ENCODE measurements around the gene ARL15.

The ARL15 gene

DNA sequence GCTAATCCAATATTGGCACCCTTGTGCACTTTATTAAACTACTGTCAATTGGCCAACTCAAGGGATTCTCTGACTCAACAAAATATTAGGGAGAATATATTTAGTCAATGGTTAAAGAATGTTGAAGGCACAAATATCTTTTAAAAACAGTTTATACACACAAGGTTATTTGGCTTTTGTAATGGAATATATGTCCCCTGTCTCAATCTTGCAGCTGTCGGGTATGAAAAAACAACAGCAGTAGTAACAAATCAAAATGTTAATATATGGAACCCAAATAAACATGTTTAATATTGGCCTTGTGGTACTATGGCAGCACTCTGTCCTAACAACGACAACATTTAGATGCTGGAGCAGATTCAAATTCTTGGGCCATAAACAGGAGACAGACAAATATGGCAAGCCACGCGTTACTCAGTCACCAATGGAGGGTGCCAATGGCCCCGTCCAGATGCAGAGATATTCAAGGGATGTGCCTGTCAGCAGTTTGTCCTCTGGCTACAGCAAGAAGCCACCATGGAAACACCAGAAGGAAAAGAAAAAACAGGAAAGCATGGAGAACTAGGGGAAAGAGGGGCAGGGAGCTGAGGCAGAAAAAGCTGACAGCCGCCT is 408.0 kb downstream of the ARL15 start:
- H3K27me3 ChIP-seq (ENCODE audit: control insufficient read depth in 2 of 2, insufficient read depth in 2 of 2, low read length in 2 of 2), result no peaks in the 10 kb centered on the region
- no peak overlapping the region for H3K4me3 ChIP-seq (ENCODE audit: low read length in 2 of 2)
- H3K27ac ChIP-seq (ENCODE audit: low read depth in 2 of 2, low read length in 2 of 2), result no peak overlapping the region
- H3K4me1 ChIP-seq (ENCODE audit: control insufficient read depth in 2 of 2, insufficient read depth in 2 of 2, low read length in 2 of 2), result no peaks in the 10 kb centered on the region
- no peak overlapping the region for H3K9ac ChIP-seq (ENCODE audit: low read depth in 1 of 2, low read length in 2 of 2)
- H3K36me3 ChIP-seq (ENCODE audit: control insufficient read depth in 2 of 2, insufficient read depth in 2 of 2, low read length in 2 of 2), result no peaks in the 10 kb centered on the region
- H3K9me3 ChIP-seq (ENCODE audit: control insufficient read depth in 2 of 2, low read length in 2 of 2), result no peaks in the 10 kb centered on the region

DNA sequence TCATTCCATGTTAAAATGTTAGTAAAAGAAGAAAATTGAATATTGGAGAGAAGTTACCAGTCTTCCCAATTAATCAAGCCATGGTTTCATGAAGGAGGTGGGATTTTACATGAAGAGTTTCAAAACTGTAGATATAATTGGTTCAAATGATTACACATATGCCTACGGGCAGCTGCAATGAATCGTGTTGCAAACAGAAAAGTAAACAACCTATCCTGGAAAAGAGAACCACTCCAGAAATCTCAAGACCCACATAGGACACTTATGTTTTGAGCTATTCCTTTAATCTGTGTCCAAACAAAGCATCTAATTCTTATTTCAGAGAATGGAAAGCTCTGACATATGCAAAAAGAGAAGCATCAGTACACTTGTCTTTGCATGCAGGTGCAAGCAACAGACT is 409.7 kb downstream of the ARL15 start:
- Histone ChIP-seq H3K27me3 (ENCODE audit: control insufficient read depth in 2 of 2, insufficient read depth in 2 of 2, low read length in 2 of 2) (no peaks in the 10 kb centered on the region), H3K9me3 (ENCODE audit: control insufficient read depth in 2 of 2, low read length in 2 of 2) (no peaks in the 10 kb centered on the region), H3K4me1 (ENCODE audit: control insufficient read depth in 2 of 2, insufficient read depth in 2 of 2, low read length in 2 of 2) (no peaks in the 10 kb centered on the region), H3K9ac (ENCODE audit: low read depth in 1 of 2, low read length in 2 of 2) (no peak overlapping the region), H3K36me3 (ENCODE audit: control insufficient read depth in 2 of 2, insufficient read depth in 2 of 2, low read length in 2 of 2) (no peaks in the 10 kb centered on the region), H3K4me3 (ENCODE audit: low read length in 2 of 2) (no peak overlapping the region), H3K27ac (ENCODE audit: low read depth in 2 of 2, low read length in 2 of 2) (no peak overlapping the region)

DNA sequence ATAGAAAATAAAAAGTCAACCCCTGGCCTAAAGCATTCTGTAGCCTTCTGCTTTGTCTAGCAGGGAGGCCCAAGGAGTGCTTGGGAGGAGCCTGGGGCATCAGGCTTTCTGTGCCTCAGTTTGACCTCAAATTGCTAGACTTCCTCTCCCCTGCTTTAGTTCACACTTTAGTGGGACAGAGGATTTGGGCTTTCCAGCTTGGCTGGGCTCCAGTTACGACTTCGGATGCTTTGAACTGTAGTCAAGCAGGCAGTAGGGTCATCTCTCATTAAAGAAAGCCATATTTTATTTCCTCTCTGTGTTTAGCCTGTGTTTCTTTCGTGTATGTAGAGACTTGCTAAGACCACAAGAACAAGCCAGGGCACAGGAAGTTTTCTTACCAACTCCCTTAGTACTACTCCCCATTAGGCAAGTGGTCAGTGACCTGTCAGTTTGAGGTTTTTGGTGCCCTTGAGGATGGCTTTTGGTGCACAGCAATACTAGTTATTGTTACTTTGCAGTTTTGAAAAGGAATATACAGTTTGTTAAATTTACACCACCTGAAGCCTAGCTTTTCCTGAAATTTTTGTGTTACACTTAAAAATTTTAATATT is 415.2 kb downstream of the ARL15 start:
- Histone ChIP-seq H3K4me1 (ENCODE audit: control insufficient read depth in 2 of 2, insufficient read depth in 2 of 2, low read length in 2 of 2) (no peaks in the 10 kb centered on the region), H3K9me3 (ENCODE audit: control insufficient read depth in 2 of 2, low read length in 2 of 2) (no peaks in the 10 kb centered on the region), H3K27me3 (ENCODE audit: control insufficient read depth in 2 of 2, insufficient read depth in 2 of 2, low read length in 2 of 2) (no peaks in the 10 kb centered on the region), H3K9ac (ENCODE audit: low read depth in 1 of 2, low read length in 2 of 2) (no peak overlapping the region), H3K36me3 (ENCODE audit: control insufficient read depth in 2 of 2, insufficient read depth in 2 of 2, low read length in 2 of 2) (no peaks in the 10 kb centered on the region), H3K4me3 (ENCODE audit: low read length in 2 of 2) (no peak overlapping the region), H3K27ac (ENCODE audit: low read depth in 2 of 2, low read length in 2 of 2) (no peak overlapping the region)

DNA sequence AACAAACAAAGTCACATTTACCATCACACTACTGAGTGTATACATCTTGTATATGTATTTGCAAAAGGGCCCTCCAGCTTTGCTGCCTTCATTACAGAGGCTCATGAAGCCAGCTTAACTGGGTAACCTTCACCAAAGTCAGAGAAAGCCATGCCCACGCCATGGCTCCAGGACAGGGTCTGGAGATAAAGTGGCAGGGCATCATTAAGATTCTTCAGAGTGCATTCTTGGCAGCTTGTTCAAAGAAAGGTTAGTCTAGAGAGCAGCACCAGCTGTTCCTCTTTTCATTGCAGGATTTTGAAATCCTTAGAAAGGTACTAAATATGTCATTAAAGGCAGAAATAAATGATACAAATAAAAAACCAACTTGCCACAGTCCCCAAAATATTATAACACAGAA is 416.7 kb downstream of the ARL15 start:
- Histone ChIP-seq H3K9me3 (ENCODE audit: control insufficient read depth in 2 of 2, low read length in 2 of 2) (no peaks in the 10 kb centered on the region), H3K27ac (ENCODE audit: low read depth in 2 of 2, low read length in 2 of 2) (no peak overlapping the region), H3K4me1 (ENCODE audit: control insufficient read depth in 2 of 2, insufficient read depth in 2 of 2, low read length in 2 of 2) (no peaks in the 10 kb centered on the region), H3K27me3 (ENCODE audit: control insufficient read depth in 2 of 2, insufficient read depth in 2 of 2, low read length in 2 of 2) (no peaks in the 10 kb centered on the region), H3K36me3 (ENCODE audit: control insufficient read depth in 2 of 2, insufficient read depth in 2 of 2, low read length in 2 of 2) (no peaks in the 10 kb centered on the region), H3K4me3 (ENCODE audit: low read length in 2 of 2) (no peak overlapping the region), H3K9ac (ENCODE audit: low read depth in 1 of 2, low read length in 2 of 2) (no peak overlapping the region)

DNA sequence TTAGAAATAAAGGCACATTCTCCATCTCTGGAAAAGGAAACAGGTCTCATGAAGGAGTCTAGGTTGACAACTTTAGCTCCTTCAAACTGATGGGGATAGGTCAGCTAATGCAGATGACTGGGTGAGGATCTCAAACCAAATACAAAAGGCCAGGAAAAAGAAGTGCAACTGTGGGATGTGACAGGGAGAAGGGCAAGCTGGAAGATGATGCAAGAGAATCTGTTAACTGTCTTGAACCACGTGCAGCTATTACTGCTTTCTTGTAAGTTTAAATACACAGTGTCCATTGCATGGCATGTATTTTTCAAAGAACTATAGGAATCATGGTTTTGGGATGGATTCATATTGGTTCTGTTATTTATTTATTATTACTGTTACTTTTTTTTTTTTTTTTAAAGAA is 418.1 kb downstream of the ARL15 start:
- Histone ChIP-seq H3K4me3 (ENCODE audit: low read length in 2 of 2) (no peak overlapping the region), H3K36me3 (ENCODE audit: control insufficient read depth in 2 of 2, insufficient read depth in 2 of 2, low read length in 2 of 2) (no peaks in the 10 kb centered on the region), H3K4me1 (ENCODE audit: control insufficient read depth in 2 of 2, insufficient read depth in 2 of 2, low read length in 2 of 2) (no peaks in the 10 kb centered on the region), H3K9ac (ENCODE audit: low read depth in 1 of 2, low read length in 2 of 2) (no peak overlapping the region), H3K9me3 (ENCODE audit: control insufficient read depth in 2 of 2, low read length in 2 of 2) (no peaks in the 10 kb centered on the region), H3K27ac (ENCODE audit: low read depth in 2 of 2, low read length in 2 of 2) (no peak overlapping the region), H3K27me3 (ENCODE audit: control insufficient read depth in 2 of 2, insufficient read depth in 2 of 2, low read length in 2 of 2) (no peaks in the 10 kb centered on the region)

DNA sequence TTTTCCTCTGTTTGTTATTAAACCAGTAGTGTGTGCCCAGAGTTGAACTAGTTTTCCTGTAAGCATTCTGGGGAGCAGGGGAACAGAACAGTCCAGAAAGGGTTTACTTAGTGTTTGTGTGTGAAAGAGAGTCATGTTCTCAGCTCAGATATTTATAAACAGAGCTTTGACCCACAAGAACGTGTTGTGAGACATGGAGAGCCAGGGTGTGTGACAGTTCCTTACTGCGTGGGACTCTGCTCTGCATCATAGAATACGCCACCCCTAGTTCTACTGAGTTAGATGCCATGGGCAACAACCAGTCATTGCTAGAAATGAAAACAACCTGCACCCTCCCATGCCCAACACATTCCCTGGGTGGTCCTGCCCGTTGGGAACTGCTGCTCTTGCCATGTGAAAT is 419.2 kb downstream of the ARL15 start:
- H3K27ac ChIP-seq (ENCODE audit: low read depth in 2 of 2, low read length in 2 of 2), result peak overlapping the region in 1 of 2 donors; percentile 25
- H3K4me1 ChIP-seq (ENCODE audit: control insufficient read depth in 2 of 2, insufficient read depth in 2 of 2, low read length in 2 of 2), result no peaks in the 10 kb centered on the region
- H3K36me3 ChIP-seq (ENCODE audit: control insufficient read depth in 2 of 2, insufficient read depth in 2 of 2, low read length in 2 of 2), result no peaks in the 10 kb centered on the region
- no peaks in the 10 kb centered on the region for H3K27me3 ChIP-seq (ENCODE audit: control insufficient read depth in 2 of 2, insufficient read depth in 2 of 2, low read length in 2 of 2)
- H3K9me3 ChIP-seq (ENCODE audit: control insufficient read depth in 2 of 2, low read length in 2 of 2), result no peaks in the 10 kb centered on the region
- no peak overlapping the region for H3K4me3 ChIP-seq (ENCODE audit: low read length in 2 of 2)
- no peak overlapping the region for H3K9ac ChIP-seq (ENCODE audit: low read depth in 1 of 2, low read length in 2 of 2)

DNA sequence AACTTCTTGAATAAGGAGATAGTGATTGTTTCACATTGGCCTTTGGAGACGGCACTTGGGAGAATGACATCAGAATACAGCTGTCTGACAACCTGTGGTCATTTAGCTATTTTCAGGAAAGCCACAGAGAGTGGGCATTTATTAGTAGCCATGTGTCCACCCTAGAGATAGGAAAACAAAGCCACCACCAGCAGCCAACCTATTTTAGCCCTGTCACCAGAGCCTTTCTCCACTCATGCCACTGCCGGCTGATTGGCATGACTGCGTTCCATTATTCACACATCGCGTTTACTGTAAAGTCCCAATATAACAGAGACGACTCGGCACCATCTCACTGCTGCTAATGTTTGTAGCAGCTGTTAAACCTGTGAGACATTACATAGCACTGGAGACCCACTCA is 419.9 kb downstream of the ARL15 start:
- Histone ChIP-seq H3K4me3 (ENCODE audit: low read length in 2 of 2) (no peak overlapping the region), H3K9me3 (ENCODE audit: control insufficient read depth in 2 of 2, low read length in 2 of 2) (no peaks in the 10 kb centered on the region), H3K36me3 (ENCODE audit: control insufficient read depth in 2 of 2, insufficient read depth in 2 of 2, low read length in 2 of 2) (no peaks in the 10 kb centered on the region), H3K4me1 (ENCODE audit: control insufficient read depth in 2 of 2, insufficient read depth in 2 of 2, low read length in 2 of 2) (no peaks in the 10 kb centered on the region), H3K9ac (ENCODE audit: low read depth in 1 of 2, low read length in 2 of 2) (no peak overlapping the region), H3K27me3 (ENCODE audit: control insufficient read depth in 2 of 2, insufficient read depth in 2 of 2, low read length in 2 of 2) (no peaks in the 10 kb centered on the region), H3K27ac (ENCODE audit: low read depth in 2 of 2, low read length in 2 of 2) (no peak overlapping the region)

DNA sequence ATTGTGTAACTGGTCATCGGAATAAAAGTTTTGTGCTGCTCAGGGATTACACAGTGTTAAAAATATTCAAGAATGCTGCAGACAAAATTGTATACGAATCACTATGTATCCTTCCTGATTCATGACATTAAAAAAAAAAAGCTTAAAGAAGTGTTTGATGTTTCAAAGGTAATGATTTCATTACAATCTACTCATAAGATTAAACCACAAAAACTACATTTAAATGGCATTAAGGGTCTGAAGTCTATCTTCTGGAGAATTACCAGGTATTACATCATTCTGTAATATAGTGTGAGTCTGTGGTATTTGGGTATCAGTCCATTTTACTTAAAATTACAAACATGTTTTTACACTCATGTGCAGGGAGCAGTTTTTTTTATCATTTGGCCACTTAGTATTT is 425.5 kb downstream of the ARL15 start:
- Histone ChIP-seq H3K4me3 (ENCODE audit: low read length in 2 of 2) (no peak overlapping the region), H3K9me3 (ENCODE audit: control insufficient read depth in 2 of 2, low read length in 2 of 2) (no peaks in the 10 kb centered on the region)

DNA sequence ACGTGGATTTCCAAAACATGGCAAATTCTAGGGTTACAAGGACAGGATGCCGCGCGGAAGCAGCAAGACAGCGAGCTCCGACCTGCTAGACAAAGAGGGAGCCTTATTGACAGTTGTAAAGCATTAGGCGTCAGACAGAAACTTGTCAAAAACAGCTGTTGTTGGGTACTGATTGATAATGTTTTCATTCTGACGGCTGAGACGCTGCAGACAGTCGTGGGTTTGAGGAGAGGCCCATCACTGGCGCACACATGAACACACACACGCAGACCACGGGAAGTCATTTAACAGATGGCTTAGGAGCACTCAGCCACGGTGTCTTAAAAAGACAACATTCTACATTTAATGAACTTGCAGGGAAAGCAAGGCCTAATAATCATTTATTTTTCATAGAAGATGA is 426.0 kb downstream of the ARL15 start:
- Histone ChIP-seq H3K36me3 (ENCODE audit: control insufficient read depth in 2 of 2, insufficient read depth in 2 of 2, low read length in 2 of 2) (no peaks in the 10 kb centered on the region), H3K9ac (ENCODE audit: low read depth in 1 of 2, low read length in 2 of 2) (no peak overlapping the region), H3K27me3 (ENCODE audit: control insufficient read depth in 2 of 2, insufficient read depth in 2 of 2, low read length in 2 of 2) (no peaks in the 10 kb centered on the region), H3K9me3 (ENCODE audit: control insufficient read depth in 2 of 2, low read length in 2 of 2) (no peaks in the 10 kb centered on the region), H3K4me1 (ENCODE audit: control insufficient read depth in 2 of 2, insufficient read depth in 2 of 2, low read length in 2 of 2) (no peaks in the 10 kb centered on the region), H3K27ac (ENCODE audit: low read depth in 2 of 2, low read length in 2 of 2) (no peak overlapping the region), H3K4me3 (ENCODE audit: low read length in 2 of 2) (no peak overlapping the region)

More for the DNA sequence above, 425.5 kb downstream of the ARL15 start:
- H3K36me3 ChIP-seq (ENCODE audit: control insufficient read depth in 2 of 2, insufficient read depth in 2 of 2, low read length in 2 of 2), result no peaks in the 10 kb centered on the region
- no peak overlapping the region for H3K27ac ChIP-seq (ENCODE audit: low read depth in 2 of 2, low read length in 2 of 2)
- H3K27me3 ChIP-seq (ENCODE audit: control insufficient read depth in 2 of 2, insufficient read depth in 2 of 2, low read length in 2 of 2), result no peaks in the 10 kb centered on the region
- H3K9ac ChIP-seq (ENCODE audit: low read depth in 1 of 2, low read length in 2 of 2), result no peak overlapping the region
- no peaks in the 10 kb centered on the region for H3K4me1 ChIP-seq (ENCODE audit: control insufficient read depth in 2 of 2, insufficient read depth in 2 of 2, low read length in 2 of 2)

DNA sequence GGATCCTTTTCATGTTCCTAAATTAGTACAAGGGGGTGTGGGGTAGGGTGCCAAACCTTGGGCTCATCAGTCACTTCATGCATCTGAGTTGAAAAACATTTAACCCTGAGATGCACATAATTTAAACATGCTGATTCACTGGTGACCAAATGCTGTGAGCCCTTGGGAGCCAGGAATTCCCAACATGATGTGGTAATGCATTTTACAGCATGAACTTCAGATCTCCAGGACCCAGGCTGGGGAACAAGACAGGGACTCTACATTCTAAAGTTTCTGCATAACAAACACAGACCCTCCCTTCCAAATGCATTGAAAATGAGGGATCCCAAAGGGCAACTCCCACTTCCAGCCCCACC is 427.7 kb downstream of the ARL15 start:
- H3K36me3 ChIP-seq (ENCODE audit: control insufficient read depth in 2 of 2, insufficient read depth in 2 of 2, low read length in 2 of 2), result no peaks in the 10 kb centered on the region
- H3K9me3 ChIP-seq (ENCODE audit: control insufficient read depth in 2 of 2, low read length in 2 of 2), result no peaks in the 10 kb centered on the region
- H3K27me3 ChIP-seq (ENCODE audit: control insufficient read depth in 2 of 2, insufficient read depth in 2 of 2, low read length in 2 of 2), result no peaks in the 10 kb centered on the region
- H3K27ac ChIP-seq (ENCODE audit: low read depth in 2 of 2, low read length in 2 of 2), result no peak overlapping the region
- no peak overlapping the region for H3K9ac ChIP-seq (ENCODE audit: low read depth in 1 of 2, low read length in 2 of 2)
- H3K4me3 ChIP-seq (ENCODE audit: low read length in 2 of 2), result no peak overlapping the region
- H3K4me1 ChIP-seq (ENCODE audit: control insufficient read depth in 2 of 2, insufficient read depth in 2 of 2, low read length in 2 of 2), result no peaks in the 10 kb centered on the region
